ENCODE data around the gene PRR19.

PRR19 gene

GRCh38 chr19:42271861-42272534 is 29.9 kb upstream of the PRR19 start:
- DNase-seq (ENCODE audit: low read depth), result no peak

DNA sequence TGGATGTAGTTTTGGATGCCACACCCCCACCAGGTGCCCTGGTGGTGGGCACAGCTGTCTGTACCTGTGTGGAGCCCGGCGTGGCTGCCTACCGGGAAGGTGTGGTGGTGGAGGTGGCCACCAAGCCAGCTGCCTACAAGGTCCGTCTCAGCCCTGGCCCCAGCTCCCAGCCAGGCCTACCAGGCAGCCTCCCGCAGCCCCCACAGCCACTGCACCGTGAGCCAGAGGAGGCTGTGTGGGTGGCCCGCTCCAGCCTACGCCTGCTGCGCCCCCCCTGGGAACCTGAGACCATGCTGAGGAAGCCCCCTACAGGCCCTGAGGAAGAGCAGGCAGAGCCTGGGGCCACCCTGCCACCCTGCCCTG is 29.4 kb upstream of the PRR19 start:
- DNase-seq (ENCODE audit: low read depth), result no peak

GRCh38 chr19:42272989-42273406 is 28.9 kb upstream of the PRR19 start:
- no peak for DNase-seq (ENCODE audit: low read depth)

DNA sequence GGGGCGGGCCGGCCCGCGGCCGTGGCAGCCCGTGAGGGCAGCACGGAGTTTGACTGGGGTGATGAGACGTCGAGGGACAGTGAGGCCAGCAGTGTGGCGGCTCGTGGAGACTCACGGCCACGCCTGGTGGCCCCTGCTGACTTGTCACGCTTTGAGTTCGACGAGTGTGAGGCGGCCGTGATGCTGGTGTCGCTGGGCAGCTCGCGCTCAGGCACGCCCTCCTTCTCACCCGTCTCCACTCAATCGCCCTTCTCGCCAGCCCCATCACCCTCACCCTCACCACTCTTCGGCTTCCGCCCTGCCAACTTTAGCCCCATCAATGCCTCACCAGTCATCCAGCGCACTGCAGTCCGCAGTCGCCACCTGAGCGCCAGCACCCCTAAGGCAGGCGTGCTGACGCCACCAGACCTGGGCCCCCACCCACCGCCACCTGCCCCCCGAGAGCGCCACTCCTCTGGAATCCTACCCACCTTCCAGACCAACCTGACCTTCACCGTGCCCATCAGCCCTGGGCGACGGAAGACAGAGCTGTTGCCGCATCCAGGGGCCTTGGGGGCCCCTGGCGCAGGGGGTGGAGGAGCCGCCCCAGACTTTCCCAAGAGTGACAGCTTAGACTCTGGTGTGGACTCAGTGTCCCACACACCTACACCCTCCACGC is 28.4 kb upstream of the PRR19 start:
- no peak for DNase-seq (ENCODE audit: low read depth)

GRCh38 chr19:42274065-42274682 is 27.8 kb upstream of the PRR19 start:
- DNase-seq (ENCODE audit: low read depth), result no peak

DNA sequence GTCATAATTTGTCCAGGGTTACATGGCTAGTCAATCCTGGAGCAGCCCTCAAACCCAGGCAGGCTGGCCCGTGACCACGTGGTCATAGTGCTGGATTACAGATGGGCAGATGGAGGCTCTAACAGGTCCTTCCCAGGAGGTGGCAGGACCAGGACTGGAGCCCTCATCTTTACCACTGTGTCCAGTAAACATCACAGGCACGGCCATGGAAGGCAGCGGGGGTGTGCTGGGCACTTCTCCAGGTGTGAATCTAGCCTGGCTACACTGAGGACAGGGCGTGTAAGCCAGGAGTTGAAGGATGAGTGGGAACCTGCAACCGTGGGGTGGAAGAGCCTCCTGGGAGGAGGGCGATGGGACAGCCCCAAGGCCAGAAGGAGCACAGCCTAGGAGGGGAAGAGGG is 26.8 kb upstream of the PRR19 start:
- DNase-seq (ENCODE audit: low read depth), result no peak

DNA sequence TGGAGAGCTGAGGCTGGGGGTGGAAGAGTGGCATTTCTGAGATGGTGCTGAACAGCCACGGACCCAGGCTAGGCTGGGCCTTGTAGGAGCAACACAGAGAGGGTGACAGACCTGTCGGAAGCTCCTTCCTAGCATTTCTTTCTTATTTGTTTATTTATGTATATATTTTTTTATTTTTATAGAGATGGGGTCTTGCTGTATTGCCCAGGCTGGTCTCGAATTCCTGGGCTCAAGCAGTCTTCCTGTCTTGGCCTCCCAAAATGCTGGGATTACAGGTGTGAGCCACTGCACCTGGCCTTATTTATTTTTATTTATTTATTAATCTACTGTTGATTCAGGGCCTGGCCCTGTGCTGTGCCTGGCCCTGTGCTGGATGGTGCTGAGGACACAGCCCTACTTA is 26.4 kb upstream of the PRR19 start:
- DNase-seq (ENCODE audit: low read depth), result no peak

DNA sequence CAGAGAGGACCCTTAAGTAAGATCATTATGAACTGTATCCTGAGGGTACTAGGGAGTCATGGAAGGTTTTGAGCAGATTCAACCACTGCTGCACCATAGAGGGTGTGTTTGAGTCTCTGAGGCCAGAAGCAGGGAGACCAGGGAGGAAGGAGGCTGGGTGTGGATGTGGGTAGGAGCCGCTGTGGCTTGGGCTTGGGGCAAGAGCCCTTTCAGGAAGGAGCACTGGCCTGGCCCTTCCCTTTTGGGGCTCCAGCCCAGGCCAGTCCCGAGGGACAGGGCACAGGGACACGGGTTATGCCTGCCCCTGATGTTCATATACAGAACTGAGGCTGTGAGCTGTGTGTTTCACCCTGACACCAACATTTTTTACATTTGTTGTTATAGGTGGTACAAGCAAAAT is 25.6 kb upstream of the PRR19 start:
- no peak for DNase-seq (ENCODE audit: low read depth)

GRCh38 chr19:42276821-42277220 is 25.1 kb upstream of the PRR19 start:
- DNase-seq (ENCODE audit: low read depth), result no peak

DNA sequence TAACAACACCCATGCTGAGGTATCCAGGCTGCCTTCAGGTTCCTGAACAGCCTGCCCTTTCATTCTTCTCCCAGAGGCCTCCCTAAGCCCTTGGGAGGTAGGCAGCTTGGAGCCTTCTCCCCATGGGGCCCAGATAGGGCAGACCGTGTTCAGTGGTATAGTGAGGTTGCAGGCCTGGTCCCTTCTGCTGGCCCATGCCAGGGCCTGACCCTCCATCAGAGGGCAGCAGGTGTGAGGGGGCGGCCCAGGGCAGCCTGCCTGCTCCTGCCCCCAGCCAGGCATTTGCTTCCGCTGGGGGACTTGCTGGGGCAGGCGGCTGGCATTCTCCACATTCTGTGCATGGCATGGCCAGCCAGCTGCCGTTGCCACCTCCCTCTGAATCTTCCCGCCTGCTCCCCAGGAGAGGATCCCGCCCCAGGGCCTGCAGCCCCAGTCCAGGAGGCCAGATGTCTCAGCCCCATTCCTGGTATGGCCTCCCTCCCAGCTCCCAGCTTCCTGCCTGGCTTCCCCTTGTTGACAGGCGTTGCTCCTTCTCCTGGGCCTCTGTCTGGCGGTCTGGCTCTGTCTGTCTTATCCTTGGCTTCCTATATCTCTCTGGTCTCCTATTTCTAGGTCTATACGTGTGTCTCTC is 24.0 kb upstream of the PRR19 start:
- no peak for DNase-seq (ENCODE audit: low read depth)

GRCh38 chr19:42278452-42279154 is 23.3 kb upstream of the PRR19 start:
- DNase-seq (ENCODE audit: low read depth), result no peak

- DNase-seq (ENCODE audit: low read depth), result no peak
These were observed 22.6 kb upstream of the PRR19 start for GRCh38 chr19:42279155-42279901.

DNA sequence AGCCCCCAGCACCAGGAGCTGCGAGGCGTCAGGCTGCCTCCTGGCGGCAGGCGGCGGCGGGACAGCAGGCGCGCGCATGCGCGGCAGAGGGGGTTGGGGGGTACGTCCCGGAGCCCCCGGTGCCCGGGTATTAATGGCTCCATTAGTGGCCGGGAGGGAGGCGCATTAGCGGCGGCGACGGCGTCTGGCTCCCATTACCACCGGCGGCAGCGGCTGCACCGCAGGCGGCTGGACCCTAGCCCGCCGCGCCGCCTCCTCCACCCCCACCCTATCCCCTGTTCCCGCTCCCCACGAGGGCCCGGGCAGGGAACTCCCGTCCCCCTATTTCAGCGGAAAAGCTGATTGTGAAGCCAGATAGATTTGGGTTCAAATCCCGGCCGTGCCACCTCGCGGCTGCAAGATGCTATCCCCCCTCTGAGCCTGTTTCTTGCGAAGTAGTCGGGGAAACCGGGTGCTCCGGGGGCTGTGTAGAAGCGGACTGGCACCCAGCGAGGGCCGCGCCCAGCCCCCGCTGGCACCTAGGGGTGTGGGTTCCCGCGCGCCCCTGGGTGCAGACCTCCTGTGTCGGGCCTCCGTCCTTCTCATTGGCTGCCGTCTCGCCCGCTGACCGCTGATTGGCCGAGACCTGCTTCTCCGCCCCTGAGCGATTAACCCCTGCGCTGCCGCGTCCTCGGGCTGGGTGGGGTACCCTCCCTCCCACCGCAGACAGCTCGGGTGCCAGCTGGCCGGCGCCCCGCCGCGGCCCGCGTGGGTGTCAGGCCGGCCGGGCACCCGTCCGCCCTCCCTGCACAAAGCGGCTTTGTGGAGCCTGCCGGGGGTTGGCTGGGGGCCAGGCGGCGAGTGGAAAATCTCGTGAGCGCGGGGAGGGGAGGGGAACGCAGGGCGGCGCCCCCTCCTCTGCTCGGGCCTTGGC is 21.8 kb upstream of the PRR19 start:
- DNase-seq (ENCODE audit: low read depth), result peak; percentile 76

GRCh38 chr19:42280815-42281145 is 21.2 kb upstream of the PRR19 start:
- DNase-seq (ENCODE audit: low read depth), result no peak

DNA sequence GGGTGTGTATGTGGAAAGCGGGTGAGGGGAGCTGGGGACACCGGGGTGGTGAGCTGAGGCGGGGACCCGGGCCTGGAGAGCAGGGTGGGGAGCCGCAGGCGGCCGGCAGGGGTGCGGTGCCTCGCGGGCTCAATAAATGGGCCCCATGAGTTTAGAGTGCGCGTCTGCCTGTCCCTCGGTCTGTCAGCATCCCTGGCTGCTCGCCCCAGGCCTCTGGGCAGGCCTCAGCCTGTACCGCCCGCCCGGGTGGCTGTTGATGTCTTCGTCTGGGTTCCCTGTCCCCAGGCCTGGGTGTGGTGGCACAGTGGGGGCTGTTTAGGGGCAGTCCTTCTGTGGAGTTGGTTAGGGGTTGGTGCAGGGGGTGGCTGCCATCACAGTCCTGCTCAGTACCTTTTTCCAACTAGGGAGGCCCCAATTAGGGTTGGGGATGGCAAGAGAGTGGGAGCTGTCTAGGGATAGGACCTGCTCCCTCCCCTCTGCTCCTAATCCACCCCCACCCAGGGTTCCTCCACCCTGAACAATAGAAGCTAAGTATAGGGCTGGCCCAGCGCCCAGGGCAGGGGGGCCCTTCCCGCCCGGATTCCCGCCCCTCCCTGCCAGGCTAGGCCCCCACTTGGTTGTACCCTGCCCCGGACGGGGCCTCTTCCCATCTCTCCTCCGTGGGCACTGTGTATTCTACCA is 20.6 kb upstream of the PRR19 start:
- DNase-seq (ENCODE audit: low read depth), result no peak

DNA sequence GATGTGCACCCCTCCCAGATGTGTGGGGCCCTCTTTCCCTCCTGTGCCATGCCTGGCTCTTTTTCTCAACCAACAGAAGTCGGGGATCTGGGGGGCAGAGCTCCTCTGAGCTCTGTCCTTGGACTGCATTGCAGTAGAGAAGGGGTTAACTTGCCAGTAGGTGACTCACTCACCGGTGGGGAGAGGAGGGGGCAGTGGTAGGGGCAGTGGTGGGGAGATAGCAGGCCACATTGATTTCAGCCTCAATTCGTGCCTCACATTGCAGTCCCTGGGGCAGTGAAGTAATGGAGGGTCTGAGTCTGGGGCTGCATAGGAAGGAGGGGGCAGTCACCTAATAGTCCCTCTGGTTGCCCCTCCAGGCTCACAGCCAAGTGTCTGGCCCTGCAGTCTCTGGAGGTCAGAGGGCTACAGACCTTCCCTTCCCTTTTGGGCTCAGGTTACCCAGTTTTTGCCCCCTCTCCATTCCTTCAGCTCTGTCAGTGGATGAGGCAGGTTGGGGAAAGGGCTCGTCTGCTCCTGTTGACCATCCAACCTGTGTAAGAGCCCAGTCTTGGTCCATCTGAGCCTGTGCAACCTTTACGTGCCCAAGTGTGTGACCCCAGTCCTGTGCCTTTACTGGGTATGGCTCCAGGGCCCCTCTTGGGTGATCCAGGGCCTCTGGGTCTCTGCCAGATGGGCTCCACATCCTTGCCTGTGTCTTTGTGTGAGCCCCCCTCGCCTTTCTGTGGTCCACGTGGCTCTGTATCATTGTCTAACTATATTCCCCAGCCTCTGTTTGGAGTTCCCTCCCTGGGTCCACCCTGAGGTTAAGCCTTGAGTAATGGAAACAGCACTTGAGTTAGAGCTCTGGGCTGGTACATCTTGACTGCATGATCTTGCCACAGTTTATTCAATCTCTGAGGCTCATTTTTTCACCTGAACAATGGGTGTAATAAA is 19.8 kb upstream of the PRR19 start:
- DNase-seq (ENCODE audit: low read depth), result no peak

DNA sequence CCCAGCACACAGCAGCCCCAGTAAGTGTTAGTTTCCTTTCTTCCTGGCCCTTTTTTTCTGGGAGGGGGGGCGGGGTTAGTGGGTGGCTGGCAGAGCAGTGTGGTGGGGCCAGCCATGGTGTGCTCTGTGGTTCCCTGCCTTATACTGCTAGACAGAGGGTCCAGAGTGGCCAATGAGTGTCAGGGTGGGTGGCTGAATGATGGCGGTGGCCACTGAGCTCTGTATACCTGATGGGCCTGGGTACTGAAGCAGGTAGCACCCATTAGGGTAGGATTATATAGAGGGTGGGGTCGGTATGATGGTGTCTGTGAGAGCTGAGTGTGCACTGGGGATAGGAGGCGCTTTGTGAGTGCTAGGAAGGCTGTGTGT is 19.1 kb upstream of the PRR19 start:
- no peak for DNase-seq (ENCODE audit: low read depth)

- DNase-seq (ENCODE audit: low read depth), result peak; percentile 88
These were observed 18.5 kb upstream of the PRR19 start for GRCh38 chr19:42283188-42284065.

Data from stimulated activated CD8-positive, alpha-beta memory T cell treated with anti-CD3 and anti-CD28 coated beads, Interleukin-12 subunit alpha, Interleukin-12 subunit beta, amount 100 ng/mL, for 1 hour (primary cell).